ENCODE results near the gene ZCCHC24.

DNA sequence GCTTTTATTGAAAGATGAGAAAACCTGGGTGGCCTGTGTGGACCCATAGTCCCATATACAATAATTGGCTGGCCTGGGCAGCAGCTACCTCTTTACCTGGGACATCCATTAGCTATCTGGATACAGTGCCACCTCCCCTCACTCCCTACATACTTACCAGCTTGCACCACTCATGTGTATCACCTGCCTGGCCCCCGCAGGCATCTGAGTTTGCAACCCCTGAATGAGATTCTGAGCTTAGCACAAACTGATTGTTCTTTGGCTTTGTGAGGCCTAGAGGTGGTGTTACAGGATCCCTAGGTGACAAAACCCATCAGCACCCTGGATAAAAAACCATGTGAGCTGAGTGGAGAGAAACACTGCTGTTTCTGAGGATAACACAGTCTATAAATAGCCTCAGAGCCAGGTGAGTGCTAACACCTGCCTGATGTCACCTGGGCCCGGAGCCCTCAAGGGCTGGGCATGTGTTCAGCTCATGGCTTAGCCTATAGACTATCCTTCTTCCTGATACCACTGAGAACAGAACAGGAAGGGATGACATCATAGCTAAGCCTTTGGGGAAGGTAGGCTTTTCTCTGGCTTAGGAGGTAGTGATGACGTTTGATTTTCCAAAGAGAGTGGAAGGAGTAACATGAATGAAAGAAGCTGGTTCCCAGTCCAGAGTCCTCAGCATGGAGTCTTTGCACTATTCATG, 100.8 kb downstream of the ZCCHC24 start:
- TF ChIP-seq, protein P1, sequence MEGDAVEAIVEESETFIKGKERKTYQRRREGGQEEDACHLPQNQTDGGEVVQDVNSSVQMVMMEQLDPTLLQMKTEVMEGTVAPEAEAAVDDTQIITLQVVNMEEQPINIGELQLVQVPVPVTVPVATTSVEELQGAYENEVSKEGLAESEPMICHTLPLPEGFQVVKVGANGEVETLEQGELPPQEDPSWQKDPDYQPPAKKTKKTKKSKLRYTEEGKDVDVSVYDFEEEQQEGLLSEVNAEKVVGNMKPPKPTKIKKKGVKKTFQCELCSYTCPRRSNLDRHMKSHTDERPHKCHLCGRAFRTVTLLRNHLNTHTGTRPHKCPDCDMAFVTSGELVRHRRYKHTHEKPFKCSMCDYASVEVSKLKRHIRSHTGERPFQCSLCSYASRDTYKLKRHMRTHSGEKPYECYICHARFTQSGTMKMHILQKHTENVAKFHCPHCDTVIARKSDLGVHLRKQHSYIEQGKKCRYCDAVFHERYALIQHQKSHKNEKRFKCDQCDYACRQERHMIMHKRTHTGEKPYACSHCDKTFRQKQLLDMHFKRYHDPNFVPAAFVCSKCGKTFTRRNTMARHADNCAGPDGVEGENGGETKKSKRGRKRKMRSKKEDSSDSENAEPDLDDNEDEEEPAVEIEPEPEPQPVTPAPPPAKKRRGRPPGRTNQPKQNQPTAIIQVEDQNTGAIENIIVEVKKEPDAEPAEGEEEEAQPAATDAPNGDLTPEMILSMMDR (IDR thresholded peaks at IDR 0.05; ENCODE audit: low read length), result no peak
- TF ChIP-seq EZH2 (IDR thresholded peaks at IDR 0.05; ENCODE audit: borderline replicate concordance, low read length), result no peak
